GM19023 (cell line): Measurements from ENCODE around the gene SRSF9.
"Not testable (repeated sequence)": the region's sequence is repeated elsewhere in the genome, so short reads cannot be mapped to it uniquely, and the experiment has no call there.

Experiments used
- ATAC-seq: cut with Tn5 transposase; IDR thresholded peaks from one replicate; pipeline ENCODE4 v1.9.1; 2021; ENCODE audit warnings: mild to moderate bottlenecking, moderate library complexity; ENCODE audit not compliant: unreplicated experiment

SRSF9 gene

GRCh38 chr12:120469450-120470149 is at the start of gene SRSF9:
SRSF9 (minus strand) TSS chr12:120469748; CDS start chr12:120469609, 139 bp downstream.
- ATAC-seq = peak; percentile 84

GRCh38 chr12:120519324-120519723 is 49.8 kb upstream of the SRSF9 start:
- ATAC-seq = not testable (repeated sequence)

- ATAC-seq = no peak
Measured at GRCh38 chr12:120515496-120515895, 45.9 kb upstream of the SRSF9 start.

- ATAC-seq = no peak
Measured at GRCh38 chr12:120514002-120514401, 44.5 kb upstream of the SRSF9 start.

GRCh38 chr12:120508537-120508936 is 39.0 kb upstream of the SRSF9 start:
- ATAC-seq = no peak

GRCh38 chr12:120504587-120504986 is 35.0 kb upstream of the SRSF9 start:
- ATAC-seq = no peak

- no peak for ATAC-seq
Measured at GRCh38 chr12:120500581-120500980, 31.0 kb upstream of the SRSF9 start.

GRCh38 chr12:120498870-120499515 is 29.4 kb upstream of the SRSF9 start:
- no peak for ATAC-seq

- no peak for ATAC-seq
Measured at GRCh38 chr12:120497524-120498150, 28.1 kb upstream of the SRSF9 start.

- ATAC-seq = peak; percentile 4
Measured at GRCh38 chr12:120496413-120497340, 27.1 kb upstream of the SRSF9 start.

GRCh38 chr12:120495731-120496412 is 26.3 kb upstream of the SRSF9 start, which contains the start of gene DYNLL1:
DYNLL1 (plus strand) TSS chr12:120496113; CDS start chr12:120496422, 309 bp downstream.
- peak; percentile 91 for ATAC-seq

- ATAC-seq = peak; percentile 24
Measured at GRCh38 chr12:120495186-120495730, 25.7 kb upstream of the SRSF9 start.

GRCh38 chr12:120490833-120491512 is 21.4 kb upstream of the SRSF9 start:
- ATAC-seq = no peak

- no peak for ATAC-seq
Measured at GRCh38 chr12:120490325-120490724, 20.8 kb upstream of the SRSF9 start.

GRCh38 chr12:120489018-120489417 is 19.5 kb upstream of the SRSF9 start:
- ATAC-seq = no peak

- ATAC-seq = no peak
Measured at GRCh38 chr12:120488057-120488640, 18.6 kb upstream of the SRSF9 start.

GRCh38 chr12:120487552-120487951 is 18.0 kb upstream of the SRSF9 start:
- ATAC-seq = not testable (repeated sequence)

- no peak for ATAC-seq
Measured at GRCh38 chr12:120485961-120486881, 16.7 kb upstream of the SRSF9 start.
